NCI-H2081 (cell line): ENCODE measurements around the gene INPP5A.

ENCODE experiments used
- DNase-seq, 2 experiments: peaks; one replicate each; lab custom pipeline; 2025; lab: John Stamatoyannopoulos, UW

INPP5A gene

DNA sequence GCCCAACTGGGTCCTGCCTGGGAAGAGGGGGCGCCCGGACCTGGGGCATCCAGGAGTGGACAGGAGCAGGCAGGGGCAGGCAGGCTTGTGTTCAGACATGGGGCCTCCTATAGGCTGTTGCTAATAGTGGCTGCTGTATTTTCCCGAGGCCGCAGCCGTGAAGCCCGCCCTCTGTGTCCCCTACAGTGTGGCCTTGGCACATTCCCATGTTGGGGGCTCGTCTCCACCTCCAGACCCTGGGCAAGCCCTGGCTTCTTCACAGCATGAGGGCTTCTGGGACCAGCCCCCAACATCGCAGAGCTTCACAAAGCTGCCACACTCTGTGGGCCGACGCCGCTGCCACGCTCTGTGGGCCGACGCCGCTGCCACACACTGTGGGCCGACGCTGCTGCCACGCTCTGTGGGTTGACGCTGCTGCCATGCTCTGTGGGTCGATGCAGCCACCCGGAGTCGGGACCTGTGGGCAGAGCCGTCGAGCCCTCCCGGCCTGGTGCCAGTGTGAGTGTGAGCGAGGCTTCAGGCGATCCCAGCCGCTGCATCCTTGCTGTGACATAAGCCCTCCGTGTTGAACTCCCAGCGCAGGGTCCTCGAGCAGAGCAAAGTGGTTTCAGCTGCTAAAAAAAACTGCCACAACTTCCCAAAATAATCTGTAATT is 109.0 kb downstream of the INPP5A start:
- no peak for DNase-seq

DNA sequence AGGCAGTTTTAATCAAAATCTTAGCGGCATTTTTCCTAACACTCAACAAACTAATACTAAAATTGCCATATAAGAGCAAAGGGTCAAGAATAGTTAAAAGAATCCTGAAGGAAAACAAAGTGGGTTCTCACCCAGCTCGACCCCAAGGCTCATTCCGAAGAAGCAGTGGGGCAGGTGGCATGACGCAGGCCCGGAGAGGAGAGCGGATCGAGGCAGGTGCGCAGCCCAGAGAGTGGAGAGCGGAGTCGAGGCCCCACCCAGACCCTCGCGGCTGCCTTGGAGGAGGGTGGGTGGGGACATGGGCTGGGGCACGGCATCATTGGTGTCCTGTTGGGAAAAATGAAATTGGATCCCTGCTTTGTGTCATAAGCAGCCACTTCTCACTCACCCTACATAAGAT is 109.8 kb downstream of the INPP5A start:
- no peak for DNase-seq

DNA sequence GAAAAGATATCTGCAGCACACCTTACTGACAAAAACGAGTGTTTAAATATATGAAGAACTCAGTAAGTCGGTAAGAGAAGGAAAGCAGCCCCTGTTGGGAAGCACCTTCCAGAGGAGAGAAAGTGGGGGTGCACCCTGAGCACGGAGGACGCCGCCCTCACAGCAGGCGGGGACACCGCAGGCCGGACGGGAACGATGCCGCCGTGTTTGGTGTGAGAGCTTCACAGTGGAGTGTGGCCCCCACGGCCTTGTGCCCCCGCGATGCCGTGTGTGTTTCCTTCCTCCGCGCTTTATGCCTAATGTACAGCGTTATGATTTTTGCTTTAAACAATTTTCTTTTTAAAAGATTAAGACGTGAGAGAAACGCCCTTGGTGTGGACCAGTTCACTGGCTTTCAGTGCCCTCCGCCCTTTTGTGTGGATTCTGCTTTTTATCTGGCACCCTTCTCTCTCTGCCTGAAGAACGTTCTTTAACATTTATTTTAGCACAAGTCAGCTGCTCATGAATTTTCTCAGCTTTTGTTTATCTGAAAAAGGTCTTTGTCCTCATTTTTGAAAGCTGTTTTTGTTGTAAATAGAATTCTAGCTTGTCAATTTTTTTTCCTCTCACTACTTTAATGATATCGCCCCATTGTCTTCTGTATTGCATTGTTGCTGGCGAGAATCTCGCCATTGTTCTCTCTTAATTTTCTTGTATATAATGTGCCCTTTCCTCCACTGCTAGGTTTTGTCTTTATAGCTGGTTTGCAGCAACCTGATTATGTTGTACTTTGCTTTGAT is 110.7 kb downstream of the INPP5A start:
- no peak for DNase-seq

DNA sequence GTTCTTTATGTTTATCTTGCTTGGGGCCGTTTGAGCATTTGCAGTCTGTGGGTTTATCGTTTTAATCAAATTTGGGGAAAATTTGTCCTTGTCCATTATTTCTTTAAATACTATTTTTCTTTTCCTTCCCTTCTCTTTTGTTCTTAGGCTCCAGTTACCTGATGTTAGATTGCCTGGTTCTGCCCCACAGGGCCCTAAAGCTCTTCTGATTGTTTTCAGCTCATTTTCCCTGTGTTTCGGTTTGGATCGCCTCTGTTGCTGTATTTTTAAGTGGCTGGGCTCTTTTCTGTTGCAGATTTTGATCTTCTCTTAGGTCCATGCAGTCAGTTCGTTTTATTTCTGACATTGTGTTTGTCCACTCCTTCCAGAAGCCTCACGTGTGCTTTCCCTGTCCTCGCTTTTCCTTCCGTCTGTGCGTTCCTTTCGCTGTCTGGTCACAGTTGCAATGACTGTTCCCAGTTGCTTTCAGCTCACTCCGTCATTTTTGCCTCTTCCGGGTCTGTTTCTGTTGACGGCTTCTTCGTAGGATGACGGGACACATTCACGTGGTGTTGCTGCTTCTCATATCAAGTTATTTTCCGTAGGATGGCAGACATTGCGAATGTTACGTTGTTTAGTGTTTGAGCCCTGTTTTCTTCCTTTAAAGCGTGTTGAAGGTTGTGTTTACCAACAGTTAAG is 111.4 kb downstream of the INPP5A start:
- DNase-seq: no peak

DNA sequence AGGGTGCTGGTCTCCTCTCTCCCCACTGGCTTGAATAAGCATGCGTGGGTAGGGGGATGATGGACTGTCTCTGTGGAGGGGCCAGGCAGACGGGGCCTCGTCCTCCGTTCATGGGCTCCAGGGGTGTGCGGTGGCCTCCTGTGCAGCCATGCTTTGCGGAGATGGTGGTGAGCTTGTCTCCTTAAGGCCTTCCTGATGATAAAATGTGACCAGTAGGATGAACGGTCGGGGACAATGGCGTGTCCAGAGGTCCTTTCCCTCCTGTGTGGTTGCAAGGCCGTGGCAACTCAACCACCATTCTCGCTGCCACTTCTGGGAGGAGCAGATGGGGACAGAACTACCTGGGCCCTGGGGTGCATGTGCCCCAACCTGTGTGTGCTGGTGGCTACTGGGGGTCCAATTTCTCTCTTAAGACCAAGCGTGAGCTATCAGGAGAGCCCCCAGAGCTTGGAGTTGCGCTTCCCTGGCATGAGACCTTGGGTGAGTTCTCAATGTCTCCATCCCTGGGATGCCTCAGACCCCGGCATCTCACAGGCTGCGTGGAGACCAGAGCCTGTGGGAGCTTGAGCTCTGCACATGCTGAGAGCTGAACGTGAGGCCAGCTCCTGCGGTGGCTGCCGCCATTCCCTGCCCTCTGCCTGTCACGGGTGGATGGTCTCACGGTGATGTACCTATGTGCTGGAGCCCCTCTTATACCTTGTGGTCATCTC is 112.2 kb downstream of the INPP5A start:
- no peak for DNase-seq

DNA sequence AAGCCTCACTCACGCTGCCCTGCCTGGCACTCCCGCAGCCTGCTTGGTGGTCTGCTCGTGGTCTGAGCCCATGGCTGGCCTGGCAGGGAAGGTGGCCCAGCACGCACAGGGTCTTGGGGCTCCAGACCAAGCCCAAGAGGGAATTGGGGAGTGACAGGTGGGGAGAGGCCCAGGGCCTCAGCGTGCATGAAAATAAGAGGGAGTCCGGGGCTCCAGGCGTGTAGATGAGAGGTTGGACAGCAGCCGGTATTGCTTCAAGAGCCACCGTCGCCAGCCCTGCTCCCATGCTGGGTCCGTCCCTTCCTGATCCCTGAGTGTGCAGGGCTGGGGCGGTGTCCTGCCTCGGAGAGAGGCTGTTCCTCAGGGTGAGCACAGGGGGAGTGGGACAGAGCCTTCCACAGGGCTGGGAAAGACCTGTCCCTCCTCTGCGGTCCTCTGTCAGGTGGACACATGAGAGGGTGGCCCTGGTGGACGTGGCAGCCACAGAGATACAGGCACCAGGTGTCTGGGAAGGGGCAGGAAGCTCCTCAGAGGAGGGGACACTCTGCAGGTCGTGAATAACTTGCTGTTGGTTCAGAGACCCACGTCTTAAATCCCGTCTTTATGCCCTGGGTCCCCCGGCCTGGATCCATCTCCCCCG is 113.1 kb downstream of the INPP5A start:
- no peak for DNase-seq

DNA sequence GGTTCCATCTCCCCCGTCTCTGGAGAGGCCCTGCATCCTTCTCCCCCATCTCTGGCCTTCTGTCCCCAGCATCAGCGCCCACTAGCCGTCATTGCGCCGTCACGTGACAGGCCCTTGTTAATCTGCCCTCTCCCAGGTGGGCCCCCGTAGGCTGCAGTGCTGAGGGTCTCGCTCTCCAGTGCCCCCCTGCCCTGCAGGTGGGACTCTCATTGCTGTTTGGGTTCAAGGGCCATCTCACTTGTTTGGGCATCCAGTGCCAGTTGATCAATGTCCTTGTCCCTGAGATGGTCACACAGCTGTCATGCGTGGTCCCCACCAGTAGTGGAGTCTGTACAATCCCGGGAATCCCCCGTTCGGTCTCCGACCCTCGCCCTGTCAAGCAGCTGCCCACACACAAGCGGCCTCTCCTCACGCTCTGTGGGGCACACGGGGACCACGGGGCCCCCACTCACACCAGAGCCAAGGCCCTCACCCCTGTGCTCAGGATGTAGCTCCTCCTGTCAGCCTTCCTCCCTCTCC is 114.0 kb downstream of the INPP5A start:
- no peak for DNase-seq

DNA sequence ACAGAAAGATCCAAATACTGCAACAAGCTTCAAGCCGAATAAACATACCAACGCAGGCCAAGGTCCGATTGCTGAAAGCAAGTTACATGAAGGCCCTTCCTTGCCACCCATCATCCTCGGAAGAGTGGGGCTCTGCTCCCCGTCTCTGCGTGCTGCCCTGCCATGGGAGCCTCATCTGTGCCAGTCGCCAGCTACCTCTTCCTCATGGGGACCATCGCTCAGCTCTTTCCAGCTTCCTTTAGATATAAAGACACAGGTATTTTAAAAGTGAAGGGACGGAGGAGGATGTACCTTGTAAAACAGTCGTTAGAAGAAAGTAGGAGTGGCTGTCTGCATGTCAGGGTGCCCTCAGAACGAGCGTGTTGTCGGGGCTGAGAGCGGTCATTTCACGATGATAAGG is 114.9 kb downstream of the INPP5A start:
- no peak for DNase-seq

DNA sequence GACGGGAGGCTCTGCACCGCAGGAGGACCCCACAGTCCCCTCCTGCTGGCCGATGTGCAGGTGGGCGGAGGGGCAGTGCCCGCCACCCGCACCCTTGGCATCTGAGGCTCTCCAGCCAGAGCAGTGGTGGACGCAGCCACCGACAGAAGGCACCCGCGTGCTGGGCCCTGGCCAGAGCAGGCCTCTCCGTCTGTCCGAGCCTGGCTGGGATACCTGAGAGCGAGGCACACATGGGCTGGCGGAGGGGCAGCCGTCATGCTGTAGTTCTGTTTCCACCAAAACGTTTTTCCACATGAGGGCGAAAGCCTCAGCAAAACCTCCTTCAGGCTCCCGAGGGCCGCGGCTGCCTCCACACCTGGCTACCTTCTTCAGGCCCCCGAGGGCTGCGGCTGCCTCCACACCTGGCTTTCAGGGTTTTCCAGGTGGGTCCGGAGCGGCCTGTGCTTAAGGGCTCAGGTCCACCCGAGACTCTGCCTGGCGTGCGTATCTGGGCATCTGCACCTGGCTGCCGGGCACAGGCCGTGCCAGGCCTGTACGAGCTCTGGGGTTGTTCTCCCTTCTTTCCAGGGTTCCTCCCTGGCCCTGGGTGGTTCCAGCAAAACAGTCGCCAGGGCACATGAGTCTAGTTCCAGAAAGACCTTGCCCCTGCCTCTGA is 115.5 kb downstream of the INPP5A start:
- DNase-seq: no peak

DNA sequence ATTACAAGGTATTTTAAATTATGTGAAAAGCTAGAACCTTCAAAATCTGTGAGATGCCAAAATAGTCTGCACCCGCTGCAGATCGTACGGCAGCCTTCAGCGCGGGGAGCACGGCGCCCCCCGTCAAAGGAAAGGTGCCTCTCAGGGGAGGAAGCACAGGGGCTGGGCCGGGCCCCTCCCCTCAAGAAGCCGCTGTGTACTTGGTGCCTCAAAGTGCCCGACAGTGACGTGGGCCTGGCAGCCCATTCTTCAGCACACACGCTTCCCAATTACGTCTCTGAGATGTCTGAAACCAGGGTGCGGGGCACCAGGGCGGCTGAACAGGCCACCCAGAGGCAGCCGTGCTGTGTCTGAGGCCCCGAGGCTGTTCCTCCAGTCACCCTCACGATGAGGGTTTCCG is 116.1 kb downstream of the INPP5A start:
- DNase-seq: no peak

DNA sequence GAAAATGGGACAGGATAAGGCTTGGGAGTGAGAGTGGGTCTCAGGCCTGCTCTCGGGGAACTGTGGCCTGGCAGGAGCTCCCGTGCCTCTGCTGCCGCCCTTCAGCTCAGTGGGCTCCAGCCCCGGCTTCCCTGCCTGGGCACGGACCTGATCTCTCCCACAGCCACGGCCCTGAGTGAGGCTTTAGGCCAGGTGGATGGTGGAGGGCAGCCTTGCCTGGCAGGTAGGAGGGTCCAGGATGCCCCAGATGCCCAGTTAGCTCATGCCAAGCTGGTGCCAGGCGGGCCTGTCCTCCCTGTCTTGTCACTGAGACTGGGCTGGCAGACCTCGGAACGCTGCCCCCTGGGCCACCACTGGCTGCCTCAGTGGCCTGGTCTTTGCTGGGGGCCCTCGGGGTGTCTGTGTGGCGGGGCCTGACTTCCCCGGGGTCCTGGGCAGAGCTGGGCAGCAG is 116.6 kb downstream of the INPP5A start:
- DNase-seq: no peak

DNA sequence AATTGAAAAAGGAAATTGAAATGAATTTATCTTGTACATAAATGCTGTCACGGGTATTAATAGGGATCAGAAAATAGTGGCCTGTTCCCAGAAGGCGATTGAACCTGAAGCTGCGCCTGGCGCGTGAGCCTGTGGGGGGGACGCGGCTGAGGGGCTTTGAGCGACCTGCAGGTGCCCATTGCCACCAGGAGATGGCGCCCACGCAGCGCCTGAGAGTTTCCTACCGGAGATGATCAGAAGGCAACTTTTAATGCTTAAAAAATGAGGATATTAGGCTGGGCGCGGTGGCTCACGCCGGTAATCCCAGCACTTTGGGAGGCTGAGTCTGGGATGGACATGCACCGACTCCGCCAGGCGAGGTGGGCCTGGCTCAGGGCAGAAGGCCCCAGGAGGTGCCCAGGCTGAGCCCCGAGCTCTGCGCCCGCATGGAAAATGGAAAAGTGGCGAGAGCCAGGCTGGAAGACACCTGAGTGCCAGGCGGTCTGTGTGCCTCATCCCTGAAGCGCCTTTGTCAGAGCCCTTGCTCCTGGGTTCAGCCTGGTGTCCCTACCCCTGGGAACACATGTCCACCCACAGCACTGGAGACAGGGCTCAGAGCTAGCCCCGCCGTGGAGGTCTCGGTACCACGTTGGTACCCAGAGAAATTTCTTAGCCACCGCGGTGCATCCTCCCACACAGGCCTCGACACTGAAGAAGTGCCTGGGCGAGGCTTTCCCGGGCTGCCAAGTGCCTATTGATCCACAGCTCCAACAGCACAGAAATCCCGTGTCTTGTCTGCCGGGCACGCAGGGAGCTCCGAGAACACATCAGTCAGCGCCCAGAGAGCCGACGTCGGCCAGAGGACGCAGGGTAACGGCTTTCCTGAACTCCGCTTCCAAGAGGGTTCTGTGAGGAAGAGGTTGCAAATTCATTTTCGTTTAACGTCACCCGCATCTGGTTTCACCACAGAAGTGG is 117.4 kb downstream of the INPP5A start:
- DNase-seq: no peak

DNA sequence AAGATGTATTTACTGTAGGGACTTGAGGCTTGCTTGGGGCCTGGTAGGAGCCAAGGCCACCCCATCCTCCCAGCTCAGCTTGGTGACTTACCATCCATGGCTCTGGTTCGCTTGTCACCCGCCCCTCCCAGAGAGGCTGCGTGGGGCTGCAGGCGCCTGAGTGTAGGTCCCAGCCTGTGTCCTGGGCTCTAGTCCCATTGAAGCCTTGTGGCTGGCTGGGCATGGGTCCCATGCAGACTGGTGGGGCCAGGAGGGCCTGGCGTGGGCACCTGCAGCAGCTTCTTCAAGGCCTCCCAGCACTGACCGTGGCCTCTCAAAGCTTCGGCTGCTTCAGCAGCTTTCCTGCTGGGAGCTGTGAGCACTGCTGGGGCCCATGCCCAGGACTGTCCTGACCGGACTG is 118.1 kb downstream of the INPP5A start:
- no peak for DNase-seq

DNA sequence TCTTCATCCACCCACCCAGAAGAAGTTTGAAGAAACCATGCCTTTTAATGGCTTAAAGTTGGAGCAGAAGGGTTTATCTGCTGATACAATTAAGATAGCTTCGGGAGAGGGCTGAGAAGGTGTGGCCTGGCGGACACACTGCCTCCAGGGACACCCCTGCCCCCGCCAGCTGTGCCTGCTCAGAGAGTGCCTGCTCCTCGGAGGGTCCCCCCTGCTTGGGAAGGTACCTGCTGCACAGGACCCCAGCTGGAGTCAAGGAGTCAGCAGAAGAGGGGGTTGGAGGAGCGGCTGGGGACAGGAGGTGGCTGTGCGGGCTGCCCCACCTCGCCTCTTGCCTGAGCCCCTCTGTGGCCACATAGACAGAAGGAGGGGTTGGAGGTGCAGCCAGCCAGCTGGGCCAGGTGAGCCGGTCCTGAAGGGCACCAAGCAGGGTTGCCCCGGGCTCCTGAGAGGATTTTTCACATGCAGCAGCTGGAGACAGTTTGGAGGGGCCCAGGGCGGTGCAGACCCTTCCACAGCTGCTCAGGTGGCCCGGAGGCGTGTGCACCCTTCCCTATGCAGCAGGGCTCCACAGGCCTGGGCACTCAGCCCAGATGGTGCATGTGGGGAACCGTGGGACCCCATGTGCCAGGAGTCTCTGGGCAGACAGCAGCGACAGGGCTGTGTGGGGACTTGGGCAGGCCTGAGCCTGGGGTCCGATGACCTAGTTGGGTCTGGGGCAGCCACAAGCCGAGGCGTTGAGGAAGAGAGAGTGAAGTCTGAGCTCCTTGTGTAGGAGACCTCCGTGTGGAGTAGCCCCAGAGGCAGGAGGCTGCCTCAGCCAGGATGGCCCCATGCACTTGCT is 118.9 kb downstream of the INPP5A start:
- DNase-seq: no peak

DNA sequence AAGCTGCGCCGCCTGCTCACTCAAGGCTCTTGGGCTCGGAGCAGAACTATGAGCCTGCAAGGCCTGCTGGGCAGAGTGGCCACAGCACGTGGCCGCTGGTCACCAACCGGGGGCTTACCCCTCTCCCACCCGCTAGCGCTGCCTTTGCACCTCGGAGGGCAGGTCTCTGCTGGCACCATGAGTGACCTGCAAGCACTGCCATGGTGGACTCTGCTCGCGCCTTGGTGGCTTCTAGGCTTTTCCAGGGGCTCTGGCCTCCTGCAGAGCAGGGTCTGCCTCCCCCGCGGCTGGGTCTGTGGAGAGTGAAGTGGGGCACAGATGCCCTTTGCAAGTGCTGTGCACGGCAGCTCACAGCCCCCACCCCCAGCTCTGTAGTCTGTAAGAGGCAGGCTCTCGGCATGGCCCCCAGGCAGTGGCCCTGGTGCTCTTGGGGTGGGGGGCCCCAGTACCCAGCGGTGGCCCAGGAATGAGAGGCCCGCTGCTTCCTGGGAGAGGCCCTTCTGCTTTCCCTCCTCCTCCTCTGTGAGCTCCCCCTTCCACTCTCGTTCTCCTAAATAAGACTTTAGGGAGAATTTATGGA is 119.6 kb downstream of the INPP5A start:
- no peak for DNase-seq

DNA sequence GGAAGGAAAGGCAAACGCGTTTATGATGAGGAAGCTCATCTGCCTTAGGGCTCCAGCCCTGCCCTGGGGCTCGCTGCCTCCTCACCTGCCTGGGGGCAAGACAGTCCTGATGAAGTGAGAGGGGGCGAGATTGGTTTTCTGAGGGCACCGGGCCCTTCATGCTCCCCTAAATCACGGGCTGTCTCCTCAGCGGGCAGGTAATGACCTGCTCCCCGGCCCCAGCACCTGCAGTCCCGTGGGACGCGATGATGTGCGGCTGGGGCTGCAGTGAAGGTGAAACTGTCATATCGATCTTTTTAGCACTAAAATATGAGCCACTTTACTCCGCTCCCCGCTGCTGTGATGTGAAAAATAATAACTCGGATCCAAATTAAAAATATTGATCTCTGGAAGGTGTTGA is 120.2 kb downstream of the INPP5A start:
- no peak for DNase-seq

DNA sequence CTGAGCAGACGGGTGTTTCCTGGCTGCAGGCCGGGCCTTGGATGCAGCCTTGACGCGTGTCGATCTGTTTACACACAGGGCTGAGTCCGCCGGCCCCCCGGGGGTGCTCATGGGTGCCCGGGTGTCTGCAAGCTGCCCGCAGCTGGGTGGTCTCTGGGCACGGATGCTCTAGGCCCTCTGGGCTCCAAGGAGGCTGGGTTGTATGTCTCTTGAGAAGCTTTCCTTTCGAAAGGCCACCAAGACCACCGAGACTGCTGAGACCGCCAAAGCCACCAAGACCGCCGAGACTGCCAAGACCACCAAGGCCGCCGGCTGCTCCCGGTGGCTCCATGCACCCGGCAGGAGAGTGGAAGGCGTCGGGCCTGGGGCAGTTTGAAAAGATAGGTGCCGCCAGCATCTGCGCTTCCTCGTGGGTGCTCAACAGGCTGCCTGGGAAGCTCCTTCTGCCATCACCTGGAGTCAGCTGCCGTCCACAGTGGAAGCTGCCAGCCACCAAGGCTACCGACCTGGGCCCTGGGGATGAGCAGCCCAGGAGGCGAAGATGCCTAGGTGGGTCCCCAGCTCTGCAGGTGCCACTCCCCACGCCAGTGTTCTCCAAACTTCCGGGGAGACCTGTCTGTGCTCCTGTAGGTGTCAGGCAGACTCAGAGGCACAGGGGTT is 121.1 kb downstream of the INPP5A start:
- DNase-seq: no peak
